Ramos (cell line): ENCODE data around the gene MNAT1.
"Not testable (repeated sequence)": the region's sequence is repeated elsewhere in the genome, so short reads cannot be mapped to it uniquely, and the experiment has no call there.

Experiments used
- in situ Hi-C: fragments of 300-500 bp; cut with MboI; formaldehyde crosslinking; loops from one replicate; pipeline ENCODE4 v1.14.3; 2022; ENCODE audit warnings: low sequenced_read_pairs; ENCODE audit not compliant: unreplicated experiment

The MNAT1 gene

GRCh38 chr14:60734465-60735242 is at the start of gene MNAT1:
Gene MNAT1, plus strand, starts transcription at chr14:60734761. Its CDS starts 102 bp downstream, at chr14:60734863.
- in situ Hi-C loops = no loop called here

GRCh38 chr14:60686865-60687264 is 47.7 kb upstream of the MNAT1 start:
- in situ Hi-C loops = no loop called here

GRCh38 chr14:60691383-60692113 is 43.0 kb upstream of the MNAT1 start:
- in situ Hi-C loops = no loop called here

DNA sequence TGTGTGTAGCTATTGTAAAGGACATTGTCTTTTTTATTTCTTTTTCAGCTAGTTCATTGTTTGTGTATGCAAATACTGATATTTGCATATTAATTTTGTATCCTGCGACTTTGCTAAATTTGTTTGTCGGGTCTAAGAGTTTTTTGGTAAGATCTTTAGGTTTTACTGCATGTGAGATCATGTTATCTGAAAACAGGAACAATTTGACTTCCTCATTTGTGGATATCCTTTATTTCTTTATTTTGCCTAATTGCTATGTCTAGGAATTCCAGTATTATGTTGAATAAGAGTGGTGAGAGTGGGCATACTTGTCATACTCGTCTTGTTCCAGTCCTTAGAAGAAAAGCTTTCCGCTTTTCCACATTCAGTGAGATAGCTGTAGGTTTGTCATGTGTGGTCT is 39.2 kb upstream of the MNAT1 start:
- in situ Hi-C loops = no loop called here

GRCh38 chr14:60700598-60700997 is 34.0 kb upstream of the MNAT1 start:
- in situ Hi-C loops = no loop called here

- in situ Hi-C loops = no loop called here
These were observed 29.5 kb upstream of the MNAT1 start for GRCh38 chr14:60705100-60705499.

- in situ Hi-C loops = no loop called here
These were observed 26.7 kb upstream of the MNAT1 start for GRCh38 chr14:60707858-60708257.

DNA sequence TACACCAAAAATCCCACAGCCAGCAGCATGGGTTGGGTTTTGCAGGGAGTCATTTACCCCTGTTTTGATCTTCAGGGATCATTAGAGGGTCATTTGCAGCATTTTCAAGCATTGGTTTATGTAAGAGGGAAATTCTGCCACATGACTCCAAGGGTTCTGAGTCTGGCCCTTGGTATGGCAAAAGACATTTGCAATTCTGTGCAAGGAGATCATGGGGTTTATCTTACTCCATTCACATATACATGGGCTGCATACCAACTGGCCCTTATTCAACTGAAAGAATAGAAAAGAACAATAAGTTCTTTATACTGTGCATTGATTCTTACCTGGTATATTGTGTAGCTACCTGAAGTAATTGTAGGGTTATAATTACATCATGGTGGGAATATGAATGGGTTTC is 24.1 kb upstream of the MNAT1 start:
- in situ Hi-C loops = no loop called here

DNA sequence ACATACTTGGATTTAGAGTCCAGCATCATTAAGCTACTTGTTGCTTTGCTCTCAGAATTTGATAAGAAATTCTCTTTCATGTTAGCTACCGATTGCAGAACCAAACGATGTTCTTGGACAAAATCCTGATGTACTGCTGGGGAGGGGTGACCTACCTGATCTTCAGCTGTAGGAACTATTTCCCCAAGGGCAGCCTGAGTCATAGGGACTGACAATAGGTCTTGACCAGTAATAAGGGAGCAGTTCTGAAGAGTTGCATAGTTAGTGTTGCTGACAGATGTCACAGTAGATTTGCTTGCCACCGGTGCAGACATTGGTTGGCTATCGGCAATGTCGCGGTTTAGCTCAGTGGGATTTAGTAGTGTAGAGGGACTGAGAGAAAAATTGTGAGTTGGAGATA is 21.0 kb upstream of the MNAT1 start:
- in situ Hi-C loops = no loop called here

DNA sequence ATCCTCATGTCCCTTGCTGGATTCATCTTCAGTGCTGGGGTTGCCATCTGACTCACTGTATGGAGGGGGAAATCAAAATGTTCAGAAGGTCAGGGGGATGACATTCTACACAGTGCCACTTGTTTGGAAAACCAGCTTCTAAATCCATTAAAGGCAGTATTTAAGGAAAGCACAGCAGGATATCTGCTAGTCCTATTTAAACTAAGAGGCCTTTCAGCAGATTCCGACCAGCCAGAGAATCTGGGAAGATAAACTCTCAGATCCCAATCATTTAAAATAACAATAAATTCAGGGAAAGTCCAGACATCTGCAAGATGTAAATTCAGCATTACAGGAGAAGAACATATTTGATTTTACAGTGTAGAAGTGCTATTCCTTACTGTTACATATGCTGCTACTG is 14.2 kb upstream of the MNAT1 start:
- in situ Hi-C loops = no loop called here

- in situ Hi-C loops = no loop called here
These were observed 13.6 kb upstream of the MNAT1 start for GRCh38 chr14:60720962-60721325.

DNA sequence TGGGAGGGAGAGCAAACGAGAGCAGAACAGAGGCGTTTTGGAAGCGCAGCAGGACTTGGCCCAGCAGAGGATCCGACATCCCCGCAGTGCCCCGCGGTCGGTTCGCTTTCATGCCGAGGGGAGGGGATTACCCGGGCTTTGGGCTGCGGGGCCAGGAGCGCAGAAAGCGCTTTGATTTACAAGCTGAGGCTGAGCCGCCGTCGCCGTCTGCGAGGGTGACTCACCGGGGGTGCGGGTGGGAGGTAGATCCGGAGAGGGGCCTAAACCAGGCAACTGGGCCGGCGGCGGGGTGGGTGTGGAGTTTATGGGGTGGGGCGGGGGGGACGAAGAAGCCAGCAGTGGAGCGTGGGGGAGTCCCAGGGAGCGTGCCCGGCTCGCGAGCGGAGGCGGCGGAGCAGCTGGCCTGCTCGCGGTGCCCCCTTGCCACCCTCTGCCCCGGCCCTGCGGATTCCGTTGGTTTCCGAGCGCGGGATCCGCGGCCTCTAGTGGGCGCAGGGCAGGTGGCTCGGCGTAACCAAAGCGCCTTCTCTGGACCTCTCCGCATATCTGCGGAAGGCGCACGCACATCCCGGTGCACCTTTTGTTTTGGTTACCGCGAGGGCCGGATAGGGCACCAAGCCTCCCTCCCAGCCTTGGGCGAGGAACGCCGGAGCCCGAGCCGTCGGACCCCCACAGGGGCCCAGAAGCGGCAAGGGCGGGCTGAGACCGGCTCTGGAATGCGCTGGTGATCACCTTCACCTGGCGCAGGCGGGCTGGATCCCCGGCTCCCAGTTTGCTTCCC is 13.0 kb upstream of the MNAT1 start:
- in situ Hi-C loops = no loop called here

DNA sequence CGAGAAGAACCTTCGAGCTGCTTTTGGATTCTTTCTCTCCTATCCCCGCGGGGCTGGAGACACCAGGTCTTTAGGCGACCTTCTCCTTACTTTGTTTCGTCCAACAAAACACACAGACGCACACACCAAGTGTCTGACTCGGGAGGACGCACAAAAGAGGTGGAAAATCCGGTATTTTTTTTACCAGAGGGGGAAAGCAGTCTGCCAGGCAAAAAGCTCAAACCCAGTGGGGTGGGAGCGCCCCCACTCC is 12.5 kb upstream of the MNAT1 start:
- in situ Hi-C loops = no loop called here

DNA sequence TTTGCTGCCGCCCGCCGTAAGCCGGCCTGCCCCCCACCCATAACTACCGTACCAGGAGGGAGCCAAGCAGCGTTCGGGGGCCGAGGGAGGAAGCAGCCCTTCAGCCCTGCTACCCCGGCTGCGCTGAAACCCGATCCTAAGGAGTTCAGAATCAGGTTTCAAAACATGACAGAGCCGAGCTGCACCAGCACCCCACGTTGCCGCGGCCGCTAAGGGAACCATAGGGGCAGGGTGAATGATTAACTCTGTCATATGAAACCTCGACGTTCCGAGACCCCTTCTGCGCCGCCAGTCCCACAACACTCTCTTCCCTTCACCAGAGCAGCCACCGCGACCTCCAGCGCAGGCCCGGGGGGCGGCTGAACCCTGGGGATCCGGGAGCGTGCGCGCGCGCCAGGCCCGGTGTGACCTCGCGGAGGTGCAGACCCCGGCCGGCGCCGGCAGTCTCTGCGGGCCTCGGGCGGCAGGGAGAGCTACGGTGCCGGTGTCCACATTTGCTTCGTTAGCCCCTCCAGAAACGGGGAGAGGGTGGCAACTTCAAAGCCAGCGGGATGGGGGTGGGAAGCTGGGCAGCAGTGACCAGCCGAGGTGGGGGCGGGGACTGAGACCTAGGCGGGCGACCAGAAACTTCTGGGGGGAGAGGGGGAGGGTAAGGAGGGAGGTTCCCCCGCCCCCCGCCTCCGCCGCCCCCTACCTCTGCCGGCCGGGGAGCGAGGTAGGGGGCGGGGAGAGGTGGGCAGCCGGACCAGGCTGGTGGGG is 12.0 kb upstream of the MNAT1 start:
- in situ Hi-C loops = no loop called here

DNA sequence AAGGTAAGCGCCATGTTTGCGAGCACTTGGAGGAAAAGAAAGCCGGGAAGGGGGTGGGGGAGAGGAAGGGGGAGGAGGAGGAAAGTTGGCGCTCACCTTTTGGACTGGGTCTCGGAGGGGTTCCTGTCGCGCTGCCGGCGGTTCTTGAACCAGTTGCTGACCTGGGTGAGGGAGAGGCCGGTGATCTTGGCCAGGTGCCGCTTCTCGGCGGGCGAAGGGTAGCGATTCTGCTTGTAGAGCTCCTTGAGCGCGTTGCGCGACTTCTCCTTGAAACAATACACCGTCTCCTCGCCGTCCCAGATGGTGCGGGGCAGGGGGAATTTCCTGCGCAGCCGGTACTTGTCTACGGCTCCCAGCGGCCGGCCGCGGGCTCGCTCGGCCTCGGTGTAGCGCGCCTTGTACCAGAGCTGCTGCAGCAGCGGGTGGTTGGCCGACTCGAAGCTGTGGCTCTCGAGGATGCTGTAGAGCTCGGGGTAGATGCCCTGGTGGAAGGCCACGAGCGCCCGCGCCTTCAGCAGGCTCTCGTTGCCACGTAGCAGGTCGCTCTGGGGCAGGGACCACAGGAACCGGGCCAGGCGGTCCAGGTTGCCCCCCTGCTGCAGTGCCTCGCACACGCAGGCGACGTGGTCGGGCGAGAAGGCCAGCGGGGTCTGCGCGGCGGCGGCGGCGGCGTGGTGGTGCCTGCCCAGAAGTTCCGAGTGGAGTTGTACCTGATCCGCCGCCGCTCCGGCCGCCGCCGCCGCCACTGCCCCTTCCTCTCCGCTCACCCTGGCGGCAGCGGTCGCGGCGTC is 11.2 kb upstream of the MNAT1 start:
- in situ Hi-C loops = no loop called here

DNA sequence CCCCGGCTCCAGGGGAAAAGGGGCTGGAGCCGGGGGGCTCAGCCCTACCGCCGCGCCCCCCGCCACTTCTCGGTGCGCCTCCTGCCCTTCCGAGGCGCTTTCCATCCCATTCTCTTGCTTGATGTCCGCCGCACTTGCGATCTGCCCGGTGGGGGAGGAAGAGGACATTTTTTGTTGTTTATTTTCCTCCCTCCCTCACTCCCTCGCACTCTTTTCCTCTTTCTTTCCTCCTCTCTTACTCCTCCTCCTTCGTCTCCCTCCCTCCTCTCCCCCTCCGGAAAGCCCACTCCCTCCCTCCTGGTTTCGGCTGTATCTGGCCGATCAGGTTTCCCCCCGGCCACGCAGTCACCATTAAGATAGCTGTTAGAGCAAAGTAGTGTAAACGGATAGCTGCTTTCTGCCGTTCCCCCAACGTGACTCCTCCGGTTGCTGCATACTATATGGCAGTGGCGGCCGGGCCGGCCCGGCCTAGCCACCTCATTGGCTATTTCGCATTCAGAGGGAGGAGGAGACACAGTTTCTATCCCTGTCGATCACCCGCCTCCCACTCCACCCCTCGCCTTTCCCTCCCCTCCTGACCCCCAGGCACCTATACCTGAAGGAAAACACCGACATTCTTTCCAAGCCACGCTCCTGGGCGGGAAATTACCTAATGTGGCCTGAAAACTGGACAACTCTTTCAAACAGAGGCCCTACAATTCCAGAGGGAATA is 10.5 kb upstream of the MNAT1 start, which contains the start of gene SIX4:
Gene SIX4 (minus strand): TSS at position 445 of the 712 bp plus-strand sequence. CDS start 277 bp downstream, at position 168.
- in situ Hi-C loops = no loop called here

DNA sequence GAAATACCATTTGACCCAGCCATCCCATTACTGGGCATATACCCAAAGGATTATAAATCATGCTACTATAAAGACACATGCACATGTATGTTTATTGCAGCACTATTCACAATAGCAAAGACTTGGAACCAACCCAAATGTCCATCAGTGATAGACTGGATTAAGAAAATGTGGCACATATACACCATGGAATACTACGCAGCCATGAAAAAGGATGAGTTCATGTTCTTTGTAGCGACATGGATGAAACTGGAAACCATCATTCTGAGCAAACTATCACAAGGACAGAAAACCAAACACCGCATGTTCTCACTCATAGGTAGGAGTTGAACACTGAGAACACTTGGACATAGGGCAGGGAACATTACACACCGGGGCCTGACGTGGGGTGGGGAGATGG is 3.3 kb upstream of the MNAT1 start:
- in situ Hi-C loops = not testable (repeated sequence)

DNA sequence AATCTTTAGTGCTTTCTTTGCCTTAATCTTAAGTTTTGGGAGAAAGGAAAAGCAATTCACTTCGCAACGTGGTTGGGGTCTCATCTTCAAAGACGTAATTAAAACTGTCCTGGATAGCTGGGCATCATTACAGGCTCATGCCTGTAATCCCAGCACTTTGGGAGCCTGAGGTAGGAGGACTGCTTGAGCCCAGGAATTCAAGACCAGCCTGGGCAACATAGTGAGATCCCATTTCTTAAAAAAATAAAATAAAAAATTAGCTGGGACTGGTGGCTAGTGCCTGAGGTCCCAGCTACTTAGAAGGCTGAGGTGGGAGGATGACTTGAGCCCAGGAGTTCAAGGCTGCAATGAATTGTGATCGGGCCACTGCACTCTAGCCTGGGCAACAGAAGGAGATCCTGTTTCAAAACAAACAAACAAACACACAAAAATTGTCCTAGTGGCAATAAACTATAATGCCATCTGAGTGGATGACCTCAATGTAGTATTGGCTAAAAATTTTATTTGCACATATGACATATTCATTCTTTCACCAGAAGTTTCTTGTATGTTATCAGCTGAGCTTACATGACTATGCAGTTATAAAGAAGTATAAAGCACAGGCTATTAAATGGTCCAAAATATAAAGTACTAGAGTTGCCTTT is 1.6 kb upstream of the MNAT1 start:
- in situ Hi-C loops = no loop called here

GRCh38 chr14:60735416-60735815 is 855 bp downstream of the MNAT1 start:
- in situ Hi-C loops = no loop called here
